DOHH2 (cell line): ENCODE measurements around the gene NDUFA8.

Experiments used
- H3F3A ChIP-seq: fragments of 200-600 bp; sonication (generic), shearing (Covaris generic); 2 replicates; pipeline ENCODE4 v1.6.0; 2016; ENCODE audit warnings: antibody characterized with exemption, mild to moderate bottlenecking; ENCODE audit not compliant: control insufficient read depth, insufficient read depth
- H3K27ac ChIP-seq: fragments of 200-600 bp; sonication (generic); 2 replicates; pipeline ENCODE4 v1.5.1; 2014; ENCODE audit warnings: low read depth, mild to moderate bottlenecking, low read length, moderate library complexity
- H3K27me3 ChIP-seq: fragments of 200-600 bp; sonication (generic); 2 replicates; pipeline ENCODE4 v1.6.1; 2014; ENCODE audit warnings: mild to moderate bottlenecking, low read length, mixed read lengths; ENCODE audit not compliant: control insufficient read depth
- H3K36me3 ChIP-seq: fragments of 200-600 bp; sonication (generic); 2 replicates; pipeline ENCODE4 v1.6.1; 2014; ENCODE audit warnings: mild to moderate bottlenecking, low read length, moderate library complexity, mixed read lengths; ENCODE audit not compliant: control insufficient read depth
- H3K4me1 ChIP-seq: fragments of 200-600 bp; sonication (generic); 2 replicates; pipeline ENCODE4 v1.6.1; 2014; ENCODE audit warnings: mild to moderate bottlenecking, low read length, mixed read lengths; ENCODE audit not compliant: control insufficient read depth
- H3K4me2 ChIP-seq: fragments of 200-600 bp; sonication (generic); 2 replicates; pipeline ENCODE4 v1.6.0; 2014; ENCODE audit warnings: mild to moderate bottlenecking, low read length, moderate library complexity
- H3K4me3 ChIP-seq: fragments of 200-600 bp; sonication (generic); 2 replicates; pipeline ENCODE4 v1.5.1; 2014; ENCODE audit warnings: mild to moderate bottlenecking, low read length, mixed read lengths
- H3K79me2 ChIP-seq: fragments of 200-600 bp; sonication (generic); 2 replicates; pipeline ENCODE4 v1.6.1; 2014; ENCODE audit warnings: mild to moderate bottlenecking, low read length, mixed read lengths; ENCODE audit not compliant: control insufficient read depth
- H3K9me2 ChIP-seq: fragments of 200-600 bp; sonication (generic); replicated peaks from 2 replicates; pipeline ENCODE4 v1.6.1; 2014; ENCODE audit warnings: mild to moderate bottlenecking, low read length, mixed read lengths; ENCODE audit not compliant: control insufficient read depth
- H3K9me3 ChIP-seq: fragments of 200-600 bp; sonication (generic); 2 replicates; pipeline ENCODE4 v1.6.1; 2014; ENCODE audit warnings: antibody characterized with exemption, low read length, mixed read lengths; ENCODE audit not compliant: control insufficient read depth, insufficient read depth
- H4K20me1 ChIP-seq: fragments of 200-600 bp; sonication (generic); 2 replicates; pipeline ENCODE4 v1.6.0; 2014; ENCODE audit warnings: low read depth, mild to moderate bottlenecking, antibody characterized with exemption, low read length, moderate library complexity; ENCODE audit not compliant: control insufficient read depth, insufficient read depth
- CTCF ChIP-seq: fragments of 200-600 bp; sonication (generic); IDR thresholded peaks from one replicate; pipeline ENCODE4 v1.5.1; 2014; ENCODE audit warnings: antibody characterized with exemption, mild to moderate bottlenecking, low read depth, low read length; ENCODE audit not compliant: poor library complexity, severe bottlenecking
- EZH2phosphoT487 ChIP-seq: fragments of 200-600 bp; sonication (generic); IDR thresholded peaks from 2 replicates; pipeline ENCODE4 v1.6.1; 2017; ENCODE audit warnings: borderline replicate concordance, mild to moderate bottlenecking, antibody characterized with exemption, low read length, moderate library complexity, mixed read lengths

Gene NDUFA8

GRCh38 chr9:122128007-122128968, 31.3 kb downstream of the NDUFA8 start:
- Histone ChIP-seq H3K9me3 (no peaks in the 10 kb centered on the region), H3K4me2 (no peak overlapping the region), H3K27me3 (peaks cover 17% of the 10 kb centered on the region; the same call in 1 of the 2 replicates), H3K4me3 (no peak overlapping the region), H3K36me3 (no peaks in the 10 kb centered on the region), H3K4me1 (no peaks in the 10 kb centered on the region), H3F3A (no peaks in the 10 kb centered on the region), H3K9me2 (no peaks in the 10 kb centered on the region), H3K79me2 (no peaks in the 10 kb centered on the region), H3K27ac (no peak overlapping the region), H4K20me1 (no peaks in the 10 kb centered on the region)
- no peak for TF ChIP-seq CTCF
- no peak for TF ChIP-seq EZH2phosphoT487

- Histone ChIP-seq H4K20me1 (no peaks in the 10 kb centered on the region), H3K9me3 (no peaks in the 10 kb centered on the region), H3K36me3 (no peaks in the 10 kb centered on the region), H3K27ac (no peak overlapping the region), H3K27me3 (peaks cover 18% of the 10 kb centered on the region; the same call in 1 of the 2 replicates), H3K79me2 (no peaks in the 10 kb centered on the region), H3K4me3 (no peak overlapping the region), H3K9me2 (no peaks in the 10 kb centered on the region), H3F3A (no peaks in the 10 kb centered on the region), H3K4me1 (peaks cover 4% of the 10 kb centered on the region), H3K4me2 (no peak overlapping the region)
- TF ChIP-seq EZH2phosphoT487 = no peak
- no peak for TF ChIP-seq CTCF
These were observed 32.2 kb downstream of the NDUFA8 start for GRCh38 chr9:122127396-122127798.

- TF ChIP-seq EZH2phosphoT487 = no peak
- TF ChIP-seq CTCF = no peak
- Histone ChIP-seq H3K27ac (no peak overlapping the region), H3K36me3 (no peaks in the 10 kb centered on the region), H4K20me1 (no peaks in the 10 kb centered on the region), H3K9me3 (no peaks in the 10 kb centered on the region), H3K9me2 (no peaks in the 10 kb centered on the region), H3K4me3 (no peak overlapping the region), H3K27me3 (peaks cover 18% of the 10 kb centered on the region; the same call in 1 of the 2 replicates), H3K4me1 (peaks cover 4% of the 10 kb centered on the region), H3K79me2 (no peaks in the 10 kb centered on the region), H3F3A (no peaks in the 10 kb centered on the region), H3K4me2 (no peak overlapping the region)
These were observed 33.0 kb downstream of the NDUFA8 start for GRCh38 chr9:122126331-122127261.
